Naive thymus-derived CD8-positive, alpha-beta T cell (primary cell): Measurements from ENCODE around the gene ATP1A1. TPM values are rescaled to one million over a fixed set of nuclear protein-coding genes. Genes with fewer than 3 reads are reported as not detected.

Experiments
- ATAC-seq, 2 donors: fragments of 150-1000 bp; cut with Tn5 transposase in 1 of 2; sonication (Bioruptor Pico), chemical (Tn5 transposase) in 1 of 2; 1 replicate in 1 of 2; 2 replicates in 1 of 2; pipeline ENCODE4 v1.10.0; 2021; ENCODE audit warnings: mild to moderate bottlenecking in 2 of 2, moderate library complexity in 2 of 2
- POLR2A ChIA-PET: fragments of 350-600 bp; sonication (Branson Sonifier 250); formaldehyde crosslinking; loops from one replicate; lab custom pipeline; 2021; ENCODE audit warnings: antibody characterized with exemption; lab: Charles Lee
- DNase-seq, 10 donors: peaks; one replicate each; pipeline versions ENCODE4 v3.0.0 to v3.0.0-alpha.2; 2020 to 2022
- H3K27ac Mint-ChIP-seq, 10 donors: one replicate each; pipeline ENCODE4 v1.8.0; 2020 to 2022; ENCODE audit warnings: mild to moderate bottlenecking in 10 of 10, mixed read lengths in 10 of 10, moderate library complexity in 4 of 10, inconsistent platforms in 1 of 10
- H3K27me3 Mint-ChIP-seq, 5 donors: one replicate each; pipeline ENCODE4 v1.8.0; 2021 to 2022; ENCODE audit warnings: mixed read lengths in 5 of 5
- H3K36me3 Mint-ChIP-seq, 3 donors: one replicate each; pipeline ENCODE4 v1.8.0; 2020 to 2022; ENCODE audit warnings: mixed read lengths in 3 of 3, mild to moderate bottlenecking in 2 of 3, inconsistent platforms in 1 of 3
- H3K4me1 Mint-ChIP-seq, 4 donors: one replicate each; pipeline ENCODE4 v1.8.0; 2021 to 2022; ENCODE audit warnings: mixed read lengths in 4 of 4
- H3K4me3 Mint-ChIP-seq, 10 donors: one replicate each; pipeline ENCODE4 v1.8.0; 2020 to 2022; ENCODE audit warnings: mild to moderate bottlenecking in 10 of 10, mixed read lengths in 10 of 10, moderate library complexity in 6 of 10, inconsistent platforms in 1 of 10
- H3K9me3 Mint-ChIP-seq, 9 donors: one replicate each; pipeline ENCODE4 v1.8.0; 2020 to 2022; ENCODE audit warnings: mixed read lengths in 9 of 9, mild to moderate bottlenecking in 3 of 9, inconsistent platforms in 1 of 9, moderate library complexity in 1 of 9
- polyA plus RNA-seq, 3 donors: library from polyadenylated mRNA; unstranded; fragments of 300-500 nt; fragmentation: Illumina TruSeq; gene quantifications; one replicate each; pipeline ENCODE4 v1.2.3, GENCODE V29; 2021
- total RNA-seq, 8 experiments: library from RNA in 2 of 8; stranded (reverse) in 2 of 8; gene quantifications; one replicate each; pipeline ENCODE4 v1.2.3 and lab custom pipeline; 2021 to 2026

The ATP1A1 gene
- total and polyA plus RNA-seq, 5 experiments from 2014 or later: 59.1 to 261 (median 65.0) TPM

GRCh38 chr1:116360429-116361173 is 12.4 kb upstream of the ATP1A1 start:
- no peak overlapping the region for H3K4me3 Mint-ChIP-seq
- DNase-seq (peak in 2 of 10 donors; percentile 28 to 31), ATAC-seq (no peak)
- H3K36me3 Mint-ChIP-seq: no peaks in the 10 kb centered on the region
- H3K4me1 Mint-ChIP-seq: peaks cover 8 to 33% (median 22%) of the 10 kb centered on the region in 4 donors
- peaks cover 0 to 3% (median 0%) of the 10 kb centered on the region in 9 donors for H3K9me3 Mint-ChIP-seq
- no peaks in the 10 kb centered on the region for H3K27me3 Mint-ChIP-seq
- POLR2A ChIA-PET: interaction anchor here (1.9 kb wide), 1 partner anchor 15 kb away, joined by 6 read pairs; no protein-coding TSS in a partner anchor
- H3K27ac Mint-ChIP-seq: no peak overlapping the region

GRCh38 chr1:116361648-116362047 is 11.4 kb upstream of the ATP1A1 start:
- no peak for ATAC-seq

GRCh38 chr1:116362050-116362449 is 11.0 kb upstream of the ATP1A1 start:
- no peaks in the 10 kb centered on the region for H3K27me3 Mint-ChIP-seq
- H3K27ac Mint-ChIP-seq: no peak overlapping the region
- H3K36me3 Mint-ChIP-seq: no peaks in the 10 kb centered on the region
- H3K9me3 Mint-ChIP-seq: peaks cover 0 to 3% (median 0%) of the 10 kb centered on the region in 9 donors
- DNase-seq: no peak
- ATAC-seq: no peak
- POLR2A ChIA-PET: no interaction called here
- peaks cover 9 to 27% (median 16%) of the 10 kb centered on the region in 4 donors for H3K4me1 Mint-ChIP-seq
- no peak overlapping the region for H3K4me3 Mint-ChIP-seq

More at GRCh38 chr1:116361648-116362047, 11.4 kb upstream of the ATP1A1 start:
- DNase-seq: no peak
- H3K4me1 Mint-ChIP-seq: peaks cover 8 to 27% (median 20%) of the 10 kb centered on the region in 4 donors
- POLR2A ChIA-PET: no interaction called here
- H3K9me3 Mint-ChIP-seq: peaks cover 0 to 3% (median 0%) of the 10 kb centered on the region in 9 donors
- no peaks in the 10 kb centered on the region for H3K27me3 Mint-ChIP-seq
- no peak overlapping the region for H3K4me3 Mint-ChIP-seq
- no peaks in the 10 kb centered on the region for H3K36me3 Mint-ChIP-seq
- peak overlapping the region in 1 of 10 donors; percentile 59 for H3K27ac Mint-ChIP-seq

- ATAC-seq (no peak), DNase-seq (no peak)
- Mint-ChIP-seq H3K9me3 (peaks cover 0 to 3% (median 0%) of the 10 kb centered on the region in 9 donors), H3K36me3 (no peaks in the 10 kb centered on the region), H3K4me3 (no peak overlapping the region), H3K27ac (no peak overlapping the region), H3K27me3 (no peaks in the 10 kb centered on the region), H3K4me1 (peaks cover 10 to 30% (median 21%) of the 10 kb centered on the region in 4 donors)
- POLR2A ChIA-PET: interaction anchor here (1.0 kb wide), 2 partner anchors 10 to 39 kb away, joined by 3 to 4 read pairs; no protein-coding TSS in a partner anchor
Measured at GRCh38 chr1:116365353-116365780, 7.7 kb upstream of the ATP1A1 start.

- H3K27me3 Mint-ChIP-seq: no peaks in the 10 kb centered on the region
- POLR2A ChIA-PET: interaction anchor here (0.9 to 2.4 kb wide), 4 partner anchors 9 to 53 kb away, joined by 3 to 6 read pairs (median 4); no protein-coding TSS in a partner anchor
- no peak for DNase-seq
- no peaks in the 10 kb centered on the region for H3K36me3 Mint-ChIP-seq
- no peak for ATAC-seq
- H3K27ac Mint-ChIP-seq: no peak overlapping the region
- H3K4me3 Mint-ChIP-seq: no peak overlapping the region
- H3K9me3 Mint-ChIP-seq: no peaks in the 10 kb centered on the region
- peaks cover 10 to 27% (median 18%) of the 10 kb centered on the region in 4 donors for H3K4me1 Mint-ChIP-seq
Measured at GRCh38 chr1:116365857-116366256, 7.2 kb upstream of the ATP1A1 start.

GRCh38 chr1:116367256-116367945 is 5.6 kb upstream of the ATP1A1 start:
- DNase-seq (no peak), ATAC-seq (no peak)
- no peaks in the 10 kb centered on the region for H3K27me3 Mint-ChIP-seq
- no peaks in the 10 kb centered on the region for H3K36me3 Mint-ChIP-seq
- H3K4me1 Mint-ChIP-seq: peaks cover 10 to 33% (median 22%) of the 10 kb centered on the region in 4 donors
- POLR2A ChIA-PET: interaction anchor here (0.6 to 2.4 kb wide), 4 partner anchors 23 to 137 kb away, joined by 3 to 6 read pairs (median 3); no protein-coding TSS in a partner anchor
- H3K4me3 Mint-ChIP-seq: no peak overlapping the region
- no peaks in the 10 kb centered on the region for H3K9me3 Mint-ChIP-seq
- no peak overlapping the region for H3K27ac Mint-ChIP-seq

GRCh38 chr1:116368241-116368640 is 4.8 kb upstream of the ATP1A1 start:
- ATAC-seq (no peak), DNase-seq (no peak)
- POLR2A ChIA-PET: interaction anchor here (0.7 to 2.4 kb wide), 4 partner anchors 22 to 136 kb away, joined by 3 to 6 read pairs (median 4); no protein-coding TSS in a partner anchor
- Mint-ChIP-seq H3K27me3 (no peaks in the 10 kb centered on the region), H3K4me1 (peaks cover 10 to 33% (median 22%) of the 10 kb centered on the region in 4 donors), H3K36me3 (no peaks in the 10 kb centered on the region), H3K27ac (peak overlapping the region in 1 of 10 donors; percentile 1), H3K9me3 (no peaks in the 10 kb centered on the region), H3K4me3 (no peak overlapping the region)

- Mint-ChIP-seq H3K27ac (no peak overlapping the region), H3K9me3 (no peaks in the 10 kb centered on the region), H3K27me3 (no peaks in the 10 kb centered on the region), H3K4me3 (no peak overlapping the region), H3K4me1 (peaks cover 19 to 46% (median 32%) of the 10 kb centered on the region in 4 donors), H3K36me3 (no peaks in the 10 kb centered on the region)
- ATAC-seq (no peak), DNase-seq (no peak)
- POLR2A ChIA-PET: interaction anchor here (0.7 to 7.0 kb wide), 2 partner anchors 47 to 195 kb away, joined by 4 to 67 read pairs; no protein-coding TSS in a partner anchor
Measured at GRCh38 chr1:116370181-116370580, 2.9 kb upstream of the ATP1A1 start.

- Mint-ChIP-seq H3K27me3 (no peaks in the 10 kb centered on the region), H3K27ac (peak overlapping the region; percentile 53 to 94 (median 90))
Measured at GRCh38 chr1:116371752-116372151, 1.3 kb upstream of the ATP1A1 start.

GRCh38 chr1:116372191-116372590 is 853 bp upstream of the ATP1A1 start:
- H3K36me3 Mint-ChIP-seq: no peaks in the 10 kb centered on the region
- H3K4me3 Mint-ChIP-seq: peak overlapping the region; percentile 75 to 96 (median 86)
- POLR2A ChIA-PET: interaction anchor here (0.9 to 7.0 kb wide), 6 partner anchors 8 to 55 kb away, joined by 3 to 67 read pairs (median 5); no protein-coding TSS in a partner anchor
- H3K9me3 Mint-ChIP-seq: no peaks in the 10 kb centered on the region
- no peak for ATAC-seq
- peak in 5 of 10 donors; percentile 8 to 27 (median 20) for DNase-seq
- peaks cover 27 to 55% (median 48%) of the 10 kb centered on the region in 4 donors for H3K4me1 Mint-ChIP-seq
- H3K27ac Mint-ChIP-seq: peak overlapping the region; percentile 57 to 94 (median 90)
- no peaks in the 10 kb centered on the region for H3K27me3 Mint-ChIP-seq

More at GRCh38 chr1:116371752-116372151, 1.3 kb upstream of the ATP1A1 start:
- POLR2A ChIA-PET: interaction anchor here (0.9 to 7.0 kb wide), 6 partner anchors 8 to 55 kb away, joined by 3 to 67 read pairs (median 4); no protein-coding TSS in a partner anchor
- peak overlapping the region; percentile 75 to 96 (median 86) for H3K4me3 Mint-ChIP-seq
- H3K36me3 Mint-ChIP-seq: no peaks in the 10 kb centered on the region
- no peaks in the 10 kb centered on the region for H3K9me3 Mint-ChIP-seq
- H3K4me1 Mint-ChIP-seq: peaks cover 27 to 54% (median 45%) of the 10 kb centered on the region in 4 donors
- ATAC-seq (no peak), DNase-seq (no peak)

GRCh38 chr1:116373431-116374352 is 648 bp downstream of the ATP1A1 start:
- no peaks in the 10 kb centered on the region for H3K36me3 Mint-ChIP-seq
- H3K4me1 Mint-ChIP-seq: peaks cover 29 to 55% (median 50%) of the 10 kb centered on the region in 4 donors
- POLR2A ChIA-PET: interaction anchor here (0.6 to 7.0 kb wide), 14 partner anchors 8 to 223 kb away, joined by 3 to 67 read pairs (median 5); no protein-coding TSS in a partner anchor
- ATAC-seq (peak; percentile 24 to 26), DNase-seq (peak; percentile 38 to 79 (median 59))
- H3K9me3 Mint-ChIP-seq: no peaks in the 10 kb centered on the region
- no peaks in the 10 kb centered on the region for H3K27me3 Mint-ChIP-seq
- peak overlapping the region; percentile 92 to 99 (median 98) for H3K27ac Mint-ChIP-seq
- H3K4me3 Mint-ChIP-seq: peak overlapping the region; percentile 93 to 99 (median 97)
